A673 (cell line): ENCODE results near the gene PXDN.

Experiments used
- CTCF ChIP-seq: fragments of 300-800, 200-600 bp; sonication (generic); conservative IDR thresholded peaks from 2 replicates; pipeline ENCODE4 v1.5.1; 2017; ENCODE audit warnings: low read depth, mild to moderate bottlenecking, antibody characterized with exemption, low read length, moderate library complexity, mixed read lengths
- EZH2 ChIP-seq: fragments of 200-600 bp; sonication (generic); IDR thresholded peaks from 2 replicates; pipeline ENCODE4 v1.6.1; 2017; ENCODE audit warnings: borderline replicate concordance, low read depth, mild to moderate bottlenecking, mixed read lengths, antibody characterized with exemption, low read length; ENCODE audit not compliant: poor library complexity, severe bottlenecking

GRCh38 chr2:1676913-1677820 is 67.1 kb downstream of the PXDN start:
- TF ChIP-seq EZH2 (no peak), CTCF (no peak)
